Measurements from ENCODE around the gene CIAO1.

CIAO1 gene

DNA sequence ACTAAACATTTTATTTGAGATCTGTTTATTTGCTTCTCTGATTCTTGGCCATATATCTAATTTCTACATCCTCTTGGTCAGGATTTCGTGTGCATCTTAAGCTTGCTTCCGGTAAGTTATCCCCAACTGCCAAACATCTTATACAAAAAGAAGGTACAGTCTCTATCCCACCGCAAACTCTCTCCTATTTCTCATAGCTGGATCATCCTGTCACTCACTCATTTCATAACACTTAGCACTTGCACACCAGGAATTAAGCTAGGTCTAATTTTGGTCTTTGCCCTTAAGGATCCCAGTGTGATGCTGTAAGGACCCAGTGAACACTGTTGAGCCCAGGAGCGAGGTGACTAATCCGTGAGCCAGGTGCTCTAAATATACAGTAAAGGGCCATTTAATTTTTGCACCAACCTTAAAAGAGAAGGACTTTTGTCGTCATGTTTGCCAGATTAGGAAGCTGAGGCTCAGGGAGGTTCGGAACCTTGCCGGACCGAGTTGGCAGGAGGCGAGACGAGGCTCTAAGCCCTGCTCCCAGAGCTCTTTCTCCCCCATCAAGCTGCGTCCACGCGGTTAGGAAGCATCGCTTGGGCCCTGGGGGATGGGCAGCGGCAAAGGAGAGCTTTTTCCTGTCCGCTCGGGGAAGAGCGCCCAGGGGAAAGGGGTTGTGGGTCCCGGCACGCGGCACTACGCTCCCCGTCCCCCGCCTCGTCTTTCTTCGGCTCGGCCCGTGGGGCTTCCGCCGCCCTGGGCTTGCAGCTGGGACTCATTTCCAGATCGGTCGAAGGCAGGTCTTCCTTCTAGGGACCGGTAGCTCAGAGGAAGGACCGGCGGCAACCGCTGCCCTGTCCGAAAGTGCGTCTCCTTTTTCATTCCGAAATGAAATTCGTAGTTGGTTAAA lies 55.0 kb downstream of the CIAO1 start:
- CTCF ChIA-PET = interaction anchor here (0.9 to 1.9 kb wide), 4 partner anchors 10 to 299 kb away, joined by 4 to 10 read pairs (median 4); no protein-coding TSS in a partner anchor
- H3K4me3 ChIP-seq (ENCODE audit: low read depth, low read length) = peak overlapping the region; percentile 65
- DNase-seq (ENCODE audit: low read depth, low spot score) = no peak

More for the DNA sequence above, 55.0 kb downstream of the CIAO1 start:
- TF ChIP-seq, protein P1, sequence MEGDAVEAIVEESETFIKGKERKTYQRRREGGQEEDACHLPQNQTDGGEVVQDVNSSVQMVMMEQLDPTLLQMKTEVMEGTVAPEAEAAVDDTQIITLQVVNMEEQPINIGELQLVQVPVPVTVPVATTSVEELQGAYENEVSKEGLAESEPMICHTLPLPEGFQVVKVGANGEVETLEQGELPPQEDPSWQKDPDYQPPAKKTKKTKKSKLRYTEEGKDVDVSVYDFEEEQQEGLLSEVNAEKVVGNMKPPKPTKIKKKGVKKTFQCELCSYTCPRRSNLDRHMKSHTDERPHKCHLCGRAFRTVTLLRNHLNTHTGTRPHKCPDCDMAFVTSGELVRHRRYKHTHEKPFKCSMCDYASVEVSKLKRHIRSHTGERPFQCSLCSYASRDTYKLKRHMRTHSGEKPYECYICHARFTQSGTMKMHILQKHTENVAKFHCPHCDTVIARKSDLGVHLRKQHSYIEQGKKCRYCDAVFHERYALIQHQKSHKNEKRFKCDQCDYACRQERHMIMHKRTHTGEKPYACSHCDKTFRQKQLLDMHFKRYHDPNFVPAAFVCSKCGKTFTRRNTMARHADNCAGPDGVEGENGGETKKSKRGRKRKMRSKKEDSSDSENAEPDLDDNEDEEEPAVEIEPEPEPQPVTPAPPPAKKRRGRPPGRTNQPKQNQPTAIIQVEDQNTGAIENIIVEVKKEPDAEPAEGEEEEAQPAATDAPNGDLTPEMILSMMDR (IDR thresholded peaks at IDR 0.05; ENCODE audit: insufficient read depth, low read length, missing control alignments) = no peak
- POLR2A ChIA-PET = no interaction called here
